AG04450 (cell line): ENCODE results near the gene WDFY4. TPM values are rescaled to one million over a fixed set of nuclear protein-coding genes. Genes with fewer than 3 reads are reported as not detected.

Experiments used
- CTCF ChIA-PET: fragments of 300-600, 350-600 bp; formaldehyde crosslinking; extraction: SDS; loops from one replicate; lab custom pipeline; 2022; ENCODE audit warnings: antibody characterized with exemption, inconsistent platforms; lab: Charles Lee
- POLR2A ChIA-PET: fragments of 350-600 bp; formaldehyde crosslinking; extraction: SDS; loops from one replicate; lab custom pipeline; 2021; ENCODE audit warnings: antibody characterized with exemption, inconsistent platforms; lab: Yijun Ruan, JAX
- DNase-seq: peaks from one replicate; pipeline ENCODE4 v3.0.0-alpha.2; 2011; ENCODE audit warnings: low read depth, low spot score
- H3K27ac ChIP-seq: one replicate; pipeline ENCODE4 v1.5.1; 2012; ENCODE audit warnings: low read depth, low read length, control low read depth
- H3K27me3 ChIP-seq: one replicate; pipeline ENCODE4 v1.6.0; 2012; ENCODE audit warnings: low read length; ENCODE audit not compliant: control insufficient read depth, insufficient read depth
- H3K4me3 ChIP-seq: 2 replicates; pipeline ENCODE4 v1.5.1; 2011; ENCODE audit warnings: mild to moderate bottlenecking, low read depth, low read length, control low read depth
- H3K9me3 ChIP-seq: 2 replicates; pipeline ENCODE4 v1.5.1; 2012; ENCODE audit warnings: low read length; ENCODE audit not compliant: control insufficient read depth, insufficient read depth
- CTCF ChIP-seq: IDR thresholded peaks from 2 replicates; pipeline ENCODE4 v1.5.1; 2011; ENCODE audit warnings: low read depth, low read length, control low read depth, inconsistent platforms
- polyA plus RNA-seq: library from polyadenylated mRNA; depleted of rRNA; stranded (reverse); fragments of >200 nt; gene quantifications from 2 replicates; pipeline ENCODE4 v1.2.3, GENCODE V29; 2011

WDFY4 gene
- polyA plus RNA-seq, 1 experiment: not detected

DNA sequence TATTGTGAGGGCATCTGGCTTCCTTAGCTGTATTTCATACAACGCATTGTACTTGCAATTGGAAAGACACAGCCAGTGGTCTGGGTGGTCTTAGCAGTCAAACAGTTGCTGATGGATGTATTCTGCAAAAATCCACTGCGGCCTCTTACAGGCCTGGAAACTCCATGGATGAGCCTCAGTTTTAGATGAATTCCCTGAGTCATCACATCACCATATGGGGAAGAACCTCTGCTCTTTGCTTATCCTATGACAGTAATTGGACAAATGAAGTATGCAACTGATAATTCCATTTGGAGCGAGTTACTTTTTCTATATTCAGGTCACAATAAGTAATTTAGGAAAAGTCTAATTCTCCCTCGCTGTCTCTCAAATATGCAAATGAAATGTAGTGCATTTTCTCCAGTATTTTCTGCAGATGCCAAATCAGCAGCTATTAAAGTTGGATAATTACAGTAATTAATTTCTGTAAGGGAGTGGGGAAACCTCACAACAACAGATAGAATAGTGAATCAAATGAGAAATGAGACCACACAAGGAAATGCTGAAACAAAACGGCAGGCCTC, 78.8 kb downstream of the WDFY4 start:
- TF ChIP-seq CTCF: no peak
- CTCF ChIA-PET: no interaction called here
- H3K9me3 ChIP-seq: no peaks in the 10 kb centered on the region

GRCh38 chr10:48764486-48764885, 79.8 kb downstream of the WDFY4 start:
- no peaks in the 10 kb centered on the region for H3K27me3 ChIP-seq
- TF ChIP-seq CTCF: no peak
- DNase-seq: no peak
- H3K4me3 ChIP-seq: no peak overlapping the region
- ChIA-PET CTCF (no interaction called here), POLR2A (no interaction called here)
- no peak overlapping the region for H3K27ac ChIP-seq
- H3K9me3 ChIP-seq: no peaks in the 10 kb centered on the region

More for the DNA sequence above, 78.8 kb downstream of the WDFY4 start:
- no peak overlapping the region for H3K4me3 ChIP-seq
- POLR2A ChIA-PET: no interaction called here
- DNase-seq: no peak
- no peak overlapping the region for H3K27ac ChIP-seq
- no peaks in the 10 kb centered on the region for H3K27me3 ChIP-seq

DNA sequence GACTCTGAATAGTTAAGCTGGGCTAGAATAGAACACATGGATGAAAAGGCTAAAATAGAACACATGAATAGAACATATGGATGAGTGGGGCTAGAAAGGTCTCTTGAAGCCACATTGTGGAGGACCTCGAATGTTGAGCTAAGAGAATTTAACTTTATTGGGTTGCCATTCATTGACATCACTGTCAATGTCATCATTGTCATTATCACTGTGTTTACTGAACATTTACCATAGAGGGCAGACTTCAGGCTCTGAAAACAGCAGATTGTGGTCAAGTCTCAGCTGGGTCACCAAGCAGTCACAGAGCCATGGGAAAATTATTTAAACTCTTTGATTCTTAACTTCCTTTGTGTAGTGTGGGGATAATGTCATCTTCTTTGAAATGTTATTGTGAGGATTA, 80.4 kb downstream of the WDFY4 start:
- ChIA-PET CTCF (no interaction called here), POLR2A (no interaction called here)
- H3K4me3 ChIP-seq: no peak overlapping the region
- no peak for TF ChIP-seq CTCF
- no peak overlapping the region for H3K27ac ChIP-seq
- H3K27me3 ChIP-seq: peaks cover 3% of the 10 kb centered on the region
- no peak for DNase-seq
- no peaks in the 10 kb centered on the region for H3K9me3 ChIP-seq

DNA sequence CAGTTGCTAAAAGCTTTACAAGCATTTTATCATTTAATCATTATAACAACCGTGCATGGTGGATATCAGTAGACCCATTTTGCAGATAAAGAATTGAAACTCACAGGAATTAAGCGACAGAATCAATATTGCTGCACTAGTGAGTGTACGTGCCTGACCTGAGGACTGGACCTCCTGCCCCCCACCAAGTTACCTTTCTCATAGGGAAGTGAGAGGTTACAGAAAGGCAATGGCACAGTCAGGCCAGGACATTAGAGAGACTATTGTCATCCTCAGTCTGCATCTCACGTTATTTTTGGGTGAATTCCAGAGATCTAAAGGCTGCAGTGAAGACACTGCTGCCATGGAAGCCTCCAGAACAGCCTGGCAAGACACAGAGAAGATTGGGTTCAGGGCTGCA, 80.9 kb downstream of the WDFY4 start:
- ChIA-PET POLR2A (no interaction called here), CTCF (no interaction called here)
- Histone ChIP-seq H3K27ac (no peak overlapping the region), H3K4me3 (no peak overlapping the region), H3K27me3 (peaks cover 3% of the 10 kb centered on the region), H3K9me3 (no peaks in the 10 kb centered on the region)
- DNase-seq: no peak
- no peak for TF ChIP-seq CTCF

DNA sequence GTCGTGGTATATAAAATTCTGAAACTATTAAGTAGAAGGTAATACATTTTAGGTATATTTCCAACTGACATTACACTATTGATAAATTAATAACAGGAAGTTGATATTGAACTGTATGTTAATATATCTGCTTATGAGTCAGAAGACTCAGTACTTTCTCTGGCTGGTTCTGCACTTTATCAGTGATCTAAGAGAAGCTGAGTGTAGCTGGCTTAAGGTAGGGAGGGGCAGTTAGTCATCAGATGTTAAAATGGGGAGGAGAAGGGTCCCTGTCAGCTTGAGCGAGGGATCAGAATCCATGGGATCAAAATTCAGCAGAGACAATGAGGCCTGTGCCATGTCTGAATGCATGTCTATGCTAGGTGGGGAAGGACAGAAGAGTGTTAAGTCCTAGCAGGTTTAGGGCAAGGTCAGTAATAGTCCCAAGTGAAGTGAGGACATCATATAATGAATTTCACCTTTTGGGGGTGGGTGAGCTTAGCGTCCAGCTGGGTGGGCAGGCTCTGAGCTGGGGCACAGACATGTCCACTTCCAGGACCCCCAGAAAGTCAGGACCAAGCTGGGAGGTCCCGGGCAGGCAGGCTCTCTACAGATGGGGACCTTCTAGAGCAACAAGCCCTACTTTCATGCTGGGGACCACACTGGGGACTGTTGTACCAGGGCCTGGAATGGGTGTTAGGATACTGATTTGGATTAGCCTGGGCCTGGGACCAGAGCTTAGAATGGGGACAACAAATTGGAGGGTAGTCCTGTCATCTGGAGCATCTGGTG, 82.9 kb downstream of the WDFY4 start:
- CTCF ChIA-PET: no interaction called here
- TF ChIP-seq CTCF: no peak
- Histone ChIP-seq H3K4me3 (no peak overlapping the region), H3K9me3 (no peaks in the 10 kb centered on the region), H3K27me3 (peaks cover 3% of the 10 kb centered on the region), H3K27ac (no peak overlapping the region)
- POLR2A ChIA-PET: no interaction called here
- DNase-seq: no peak
